ENCODE results near the gene RCOR2. TPM values are rescaled to one million over a fixed set of nuclear protein-coding genes. Genes with fewer than 3 reads are reported as not detected.

RCOR2 gene
- total and polyA plus RNA-seq, 2 of the 4 experiments (the other 2 are of a cell fraction) = 0.90 to 2.0 TPM

- no peak overlapping the region for H3K9ac ChIP-seq (ENCODE audit: low read depth, low read length)
- H2BK15ac ChIP-seq (ENCODE audit: low read depth, low read length) = no peak overlapping the region
- no peak overlapping the region for H4K91ac ChIP-seq (ENCODE audit: insufficient read depth, low read depth, low read length)
- no peak overlapping the region for H2BK120ac ChIP-seq (ENCODE audit: low read depth, low read length)
- no peak overlapping the region for H4K5ac ChIP-seq (ENCODE audit: low read depth, low read length)
- H3K4me3 ChIP-seq (ENCODE audit: insufficient read depth, low read depth, low read length) = no peak overlapping the region
- peaks cover 78% of the 10 kb centered on the region for H4K20me1 ChIP-seq (ENCODE audit: insufficient read depth, low read length)
- H3K27me3 ChIP-seq (ENCODE audit: control insufficient read depth, insufficient read depth, low read length) = no peaks in the 10 kb centered on the region
- in situ Hi-C loops (cut with MboI; ENCODE audit: low sequenced_read_pairs) = no loop called here
- TF ChIP-seq MAZ (IDR thresholded peaks at IDR 0.05; ENCODE audit: borderline replicate concordance, low read depth, low read length) (no peak), SMC3 (IDR thresholded peaks at IDR 0.05; ENCODE audit: low read depth, low read length) (no peak), CTCF (conservative IDR thresholded peaks at IDR 0.05; ENCODE audit: low read depth, low read length) (no peak), RCOR1 (IDR thresholded peaks at IDR 0.05; ENCODE audit: insufficient replicate concordance, low read length) (no peak), RAD21 (IDR thresholded peaks at IDR 0.05; ENCODE audit: low read length) (no peak), BHLHE40 (IDR thresholded peaks at IDR 0.05; ENCODE audit: low read depth, low read length) (no peak), POLR2A (IDR thresholded peaks at IDR 0.05; ENCODE audit: low read depth, low read length) (no peak), NFE2L2 (IDR thresholded peaks at IDR 0.05; ENCODE audit: low read depth, low read length) (no peak), USF2 (IDR thresholded peaks at IDR 0.05; ENCODE audit: low read depth, low read length) (no peak), CHD1 (IDR thresholded peaks at IDR 0.05; ENCODE audit: low read depth, low read length) (no peak), CEBPB (IDR thresholded peaks at IDR 0.05; ENCODE audit: low read depth, low read length) (no peak), FOS (IDR thresholded peaks at IDR 0.05; ENCODE audit: low read depth, low read length) (no peak)
- 0 out of 2 replicates have a peak overlapping the region, but pooled peaks have one; percentile 16 for H3K23ac ChIP-seq (ENCODE audit: low read depth, low read length)
- H2AK9ac ChIP-seq (replicated peaks; ENCODE audit: low read depth, low read length, poor library complexity) = no peak overlapping the region
- H3K27ac ChIP-seq (ENCODE audit: insufficient read depth, low read length) = no peak overlapping the region
- no peaks in the 10 kb centered on the region for H3K9me3 ChIP-seq (ENCODE audit: control insufficient read depth, insufficient read depth, low read length)
- peak; percentile 61 for DNase-seq
- no peak; the same call in 1 of the 2 replicates for ATAC-seq (ENCODE audit: low read depth)
- peaks cover 12% of the 10 kb centered on the region for H3K4me1 ChIP-seq (ENCODE audit: control insufficient read depth, insufficient read depth, low read length)
- H2AK5ac ChIP-seq (ENCODE audit: low read depth, low read length) = no peak overlapping the region
- no peak overlapping the region for H3K56ac ChIP-seq (ENCODE audit: extremely low read depth, insufficient read depth, low read length)
- ChIA-PET POLR2A (ENCODE audit: unreplicated experiment) (no interaction called here), CTCF (no interaction called here)
- intact Hi-C loops (cut with micrococcal nuclease) = no loop called here
- peaks cover 46 to 84% of the 10 kb centered on the region in 2 experiments for H3K79me1 ChIP-seq (ENCODE audit: low read depth in 1 of 2, low read length in 2 of 2)
- no TSS peak for BruUV-seq (replicated peaks)
- H2BK20ac ChIP-seq (ENCODE audit: low read depth, low read length) = no peak overlapping the region
- no peak overlapping the region for H3K14ac ChIP-seq (replicated peaks; ENCODE audit: low read depth, low read length)
- H2BK5ac ChIP-seq (ENCODE audit: low read depth, low read length, poor library complexity, severe bottlenecking) = no peak overlapping the region
- WGBS, 2 experiments (ENCODE audit: extremely low coverage in 2 of 2, insufficient read length in 1 of 2) = no CpG with 5 or more reads among the region's 4 CpGs
- no peak overlapping the region for H3K18ac ChIP-seq (ENCODE audit: low read depth, low read length)
- H2AFZ ChIP-seq (replicated peaks; ENCODE audit: low read length, poor library complexity) = no peak overlapping the region
- no peak overlapping the region for H4K8ac ChIP-seq (ENCODE audit: low read depth in 2 of 2, low read length in 2 of 2)
- H3K4ac ChIP-seq (ENCODE audit: low read depth, low read length) = no peak overlapping the region
- peaks cover 8% of the 10 kb centered on the region; the same call in 1 of the 2 replicates for H3K36me3 ChIP-seq (ENCODE audit: control insufficient read depth, insufficient read depth, low read length)
- H3K4me2 ChIP-seq (ENCODE audit: low read depth, low read length) = no peak overlapping the region
- dilution Hi-C loops (cut with HindIII; ENCODE audit: low sequenced_read_pairs, unreplicated experiment) = no loop called here
- H3K9me1 ChIP-seq (ENCODE audit: insufficient read depth, low read length) = peaks cover 4% of the 10 kb centered on the region; the same call in 1 of the 2 replicates
Observed at GRCh38 chr11:63866211-63866610, 50.8 kb downstream of the RCOR2 start.
